WTC11 (cell line): Measurements from ENCODE around the gene POLR2L. TPM values are rescaled to one million over a fixed set of nuclear protein-coding genes. Genes with fewer than 3 reads are reported as not detected.
A peak's percentile ranks its signal among the peaks of the same experiment; 100 is the strongest.

Experiments
- ATAC-seq: fragments of 200-7000 bp; cut with Tn5 transposase; 2 replicates; pipeline ENCODE4 v1.10.0; 2021; ENCODE audit warnings: mild to moderate bottlenecking, moderate library complexity
- CTCF ChIA-PET: fragments of 300-600 bp; sonication (Branson Sonifier 250); formaldehyde crosslinking; loops from one replicate; lab custom pipeline; 2021; ENCODE audit warnings: antibody characterized with exemption; lab: Charles Lee
- POLR2A ChIA-PET: fragments of 350-600 bp; sonication (Branson Sonifier 250); formaldehyde crosslinking; loops from one replicate; lab custom pipeline; 2021; ENCODE audit warnings: antibody characterized with exemption; lab: Charles Lee
- DNase-seq: peaks from one replicate; pipeline ENCODE4 v3.0.0; 2021; ENCODE audit warnings: low spot score
- H3K27ac Mint-ChIP-seq: 2 replicates; pipeline ENCODE4 v1.8.0; 2021; ENCODE audit warnings: mixed read lengths
- H3K27me3 Mint-ChIP-seq: 2 replicates; pipeline ENCODE4 v1.8.0; 2021; ENCODE audit warnings: low read depth, mild to moderate bottlenecking, moderate library complexity, mixed read lengths
- H3K36me3 Mint-ChIP-seq: 2 replicates; pipeline ENCODE4 v1.8.0; 2021; ENCODE audit warnings: mixed read lengths
- H3K4me1 Mint-ChIP-seq: 2 replicates; pipeline ENCODE4 v1.8.0; 2022; ENCODE audit warnings: mixed read lengths
- H3K4me3 Mint-ChIP-seq: 2 replicates; pipeline ENCODE4 v1.8.0; 2021; ENCODE audit warnings: mild to moderate bottlenecking, moderate library complexity, mixed read lengths
- H3K9me3 Mint-ChIP-seq: 2 replicates; pipeline ENCODE4 v1.8.0; 2021; ENCODE audit warnings: mixed read lengths
- ATF1 ChIP-seq: sonication (generic); formaldehyde crosslinking; IDR thresholded peaks from 2 replicates; pipeline ENCODE4 v1.8.1; 2023; ENCODE audit warnings: mild to moderate bottlenecking, moderate library complexity, missing genetic modification reagents
- ATF3 ChIP-seq: sonication (generic); formaldehyde crosslinking; conservative IDR thresholded peaks from 2 replicates; pipeline ENCODE4 v1.8.1; 2022; ENCODE audit warnings: mild to moderate bottlenecking, missing genetic modification reagents
- ESRRA ChIP-seq: sonication (generic); formaldehyde crosslinking; IDR thresholded peaks from 2 replicates; pipeline ENCODE4 v1.8.1; 2022; ENCODE audit warnings: mild to moderate bottlenecking, missing genetic modification reagents, borderline replicate concordance
- ETV6 ChIP-seq: sonication (generic); formaldehyde crosslinking; IDR thresholded peaks from 2 replicates; pipeline ENCODE4 v1.8.1; 2022; ENCODE audit warnings: mild to moderate bottlenecking, missing genetic modification reagents
- FOXP1 ChIP-seq: sonication (generic); formaldehyde crosslinking; IDR thresholded peaks from 2 replicates; pipeline ENCODE4 v1.8.0; 2022; ENCODE audit warnings: missing genetic modification reagents, mild to moderate bottlenecking, moderate library complexity, borderline replicate concordance
- USF1 ChIP-seq: sonication (generic); formaldehyde crosslinking; IDR thresholded peaks from 2 replicates; pipeline ENCODE4 v1.8.0; 2022; ENCODE audit warnings: mild to moderate bottlenecking, missing genetic modification reagents
- ZNF219 ChIP-seq: sonication (generic); formaldehyde crosslinking; IDR thresholded peaks from 2 replicates; pipeline ENCODE4 v1.8.0; 2023; ENCODE audit warnings: missing genetic modification reagents, mild to moderate bottlenecking, borderline replicate concordance
- ZNF425 ChIP-seq: fragments of 250-450 bp; sonication (Bioruptor Pico); conservative IDR thresholded peaks from 2 replicates; pipeline ENCODE4 v1.9.0; 2021; ENCODE audit warnings: mild to moderate bottlenecking
- total RNA-seq: library from RNA; stranded (reverse); gene quantifications from 3 replicates; pipeline ENCODE4 v1.2.3, GENCODE V29; 2021
- TF ChIP-seq, protein P1 (sequence below): fragments of 250-450 bp; sonication (Bioruptor Pico); IDR thresholded peaks from 2 replicates; pipeline ENCODE4 v1.9.0; 2021; ENCODE audit warnings: mild to moderate bottlenecking
- TF ChIP-seq, protein P2 (sequence below): sonication (generic); formaldehyde crosslinking; IDR thresholded peaks from 2 replicates; pipeline ENCODE4 v1.8.0; 2023; ENCODE audit warnings: missing genetic modification reagents
- TF ChIP-seq, protein P3 (sequence below): sonication (generic); formaldehyde crosslinking; IDR thresholded peaks from 2 replicates; pipeline ENCODE4 v1.8.1; 2023; ENCODE audit warnings: mild to moderate bottlenecking, missing genetic modification reagents, moderate library complexity
- TF ChIP-seq, protein P4 (sequence below): sonication (generic); formaldehyde crosslinking; IDR thresholded peaks from 2 replicates; pipeline ENCODE4 v1.8.0; 2022; ENCODE audit warnings: mild to moderate bottlenecking, missing genetic modification reagents

The POLR2L gene
- total RNA-seq, 1 experiment from 2014 or later: 152 TPM

GRCh38 chr11:791658-792534, 50.4 kb downstream of the POLR2L start:
- no peak for TF ChIP-seq ETV6 (CRISPR knock-in tag)
- TF ChIP-seq, protein P1, sequence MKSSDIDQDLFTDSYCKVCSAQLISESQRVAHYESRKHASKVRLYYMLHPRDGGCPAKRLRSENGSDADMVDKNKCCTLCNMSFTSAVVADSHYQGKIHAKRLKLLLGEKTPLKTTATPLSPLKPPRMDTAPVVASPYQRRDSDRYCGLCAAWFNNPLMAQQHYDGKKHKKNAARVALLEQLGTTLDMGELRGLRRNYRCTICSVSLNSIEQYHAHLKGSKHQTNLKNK (CRISPR knock-in tag): no peak
- TF ChIP-seq ZNF219: no peak
- no peak for TF ChIP-seq ATF1
- TF ChIP-seq ATF3 (CRISPR knock-in tag): no peak
- no peak for TF ChIP-seq FOXP1 (CRISPR knock-in tag)
- no peak for TF ChIP-seq ZNF425 (CRISPR knock-in tag)
- TF ChIP-seq, protein P2, sequence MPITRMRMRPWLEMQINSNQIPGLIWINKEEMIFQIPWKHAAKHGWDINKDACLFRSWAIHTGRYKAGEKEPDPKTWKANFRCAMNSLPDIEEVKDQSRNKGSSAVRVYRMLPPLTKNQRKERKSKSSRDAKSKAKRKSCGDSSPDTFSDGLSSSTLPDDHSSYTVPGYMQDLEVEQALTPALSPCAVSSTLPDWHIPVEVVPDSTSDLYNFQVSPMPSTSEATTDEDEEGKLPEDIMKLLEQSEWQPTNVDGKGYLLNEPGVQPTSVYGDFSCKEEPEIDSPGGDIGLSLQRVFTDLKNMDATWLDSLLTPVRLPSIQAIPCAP (CRISPR knock-in tag): no peak
- TF ChIP-seq ESRRA (CRISPR knock-in tag): no peak
- Mint-ChIP-seq H3K9me3 (no peaks in the 10 kb centered on the region), H3K27me3 (no peaks in the 10 kb centered on the region), H3K4me1 (peaks cover 20% of the 10 kb centered on the region), H3K27ac (no peak overlapping the region), H3K36me3 (no peaks in the 10 kb centered on the region), H3K4me3 (no peak overlapping the region)
- CTCF ChIA-PET: interaction anchor here (2.5 kb wide), 1 partner anchor 56 kb away, joined by 8 read pairs; no protein-coding TSS in a partner anchor
- ATAC-seq (no peak), DNase-seq (no peak)
- POLR2A ChIA-PET: interaction anchor here (1.6 kb wide), 1 partner anchor 9 kb away, joined by 5 read pairs; no protein-coding TSS in a partner anchor

DNA sequence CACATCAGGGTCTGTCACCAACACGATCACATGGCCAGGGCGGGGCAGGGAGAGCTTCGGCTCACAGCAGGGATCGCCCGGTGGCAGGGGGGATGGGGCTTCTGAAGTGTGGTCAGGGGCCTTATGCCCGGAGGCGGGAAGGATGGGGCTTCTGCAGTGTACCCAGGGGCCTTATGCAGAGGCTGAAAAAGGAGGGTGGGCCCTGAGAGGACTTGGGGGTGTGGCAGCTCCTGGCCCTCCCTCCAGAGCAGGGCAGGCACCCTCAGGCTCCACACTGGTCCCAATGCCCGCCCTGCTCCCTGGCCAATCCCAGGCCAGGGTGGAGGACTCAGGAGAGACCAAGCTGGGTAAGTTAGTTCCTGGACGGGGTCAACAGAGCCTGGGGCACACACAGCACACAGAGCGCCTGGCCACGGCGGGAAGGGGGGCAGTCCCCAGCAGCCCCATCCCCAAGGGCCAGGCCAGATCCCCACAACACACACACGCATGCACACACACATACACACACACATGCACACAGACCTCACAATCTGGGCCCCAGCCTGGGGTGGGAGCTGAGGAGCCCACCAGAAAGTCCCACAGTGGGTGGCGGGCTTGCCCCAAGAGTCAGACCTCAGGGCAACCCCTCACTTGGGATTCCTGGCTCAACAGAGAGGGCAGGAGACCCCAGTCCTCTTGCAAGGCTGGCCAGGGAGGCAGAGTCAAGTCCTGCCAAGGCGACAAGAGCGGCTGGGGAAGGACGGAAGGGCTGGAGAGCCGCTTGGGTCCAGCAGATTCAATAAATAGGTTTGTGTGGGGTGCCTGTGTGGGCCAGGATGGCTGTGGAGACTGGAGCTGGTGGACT, 51.4 kb downstream of the POLR2L start:
- Mint-ChIP-seq H3K36me3 (no peaks in the 10 kb centered on the region), H3K4me3 (no peak overlapping the region; the same call in 1 of the 2 replicates)
- CTCF ChIA-PET: interaction anchor here (0.6 to 2.5 kb wide), 12 partner anchors 12 to 215 kb away, joined by 3 to 9 read pairs (median 4); partner anchors contain the start of genes IRF7, PHRF1 and PNPLA2

More for the DNA sequence above, 51.4 kb downstream of the POLR2L start:
- ATAC-seq (peak; percentile 82), DNase-seq (peak; percentile 73)
- Mint-ChIP-seq H3K9me3 (no peaks in the 10 kb centered on the region), H3K4me1 (peaks cover 10% of the 10 kb centered on the region; the same call in 1 of the 2 replicates), H3K27me3 (no peaks in the 10 kb centered on the region), H3K27ac (0 out of 2 replicates have a peak overlapping the region, but pooled peaks have one; percentile 67)
- TF ChIP-seq, protein P3, sequence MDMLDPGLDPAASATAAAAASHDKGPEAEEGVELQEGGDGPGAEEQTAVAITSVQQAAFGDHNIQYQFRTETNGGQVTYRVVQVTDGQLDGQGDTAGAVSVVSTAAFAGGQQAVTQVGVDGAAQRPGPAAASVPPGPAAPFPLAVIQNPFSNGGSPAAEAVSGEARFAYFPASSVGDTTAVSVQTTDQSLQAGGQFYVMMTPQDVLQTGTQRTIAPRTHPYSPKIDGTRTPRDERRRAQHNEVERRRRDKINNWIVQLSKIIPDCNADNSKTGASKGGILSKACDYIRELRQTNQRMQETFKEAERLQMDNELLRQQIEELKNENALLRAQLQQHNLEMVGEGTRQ: peak; percentile 61
- TF ChIP-seq USF1 (CRISPR knock-in tag) (peak; percentile 38; the same call in 1 of the 2 replicates), ATF1 (no peak)
- TF ChIP-seq, protein P4, sequence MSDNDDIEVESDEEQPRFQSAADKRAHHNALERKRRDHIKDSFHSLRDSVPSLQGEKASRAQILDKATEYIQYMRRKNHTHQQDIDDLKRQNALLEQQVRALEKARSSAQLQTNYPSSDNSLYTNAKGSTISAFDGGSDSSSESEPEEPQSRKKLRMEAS (CRISPR knock-in tag): 0 out of 2 replicates have a peak, but pooled peaks have one; percentile 25
- POLR2A ChIA-PET: interaction anchor here (0.5 to 1.4 kb wide), 7 partner anchors 10 to 64 kb away, joined by 3 to 10 read pairs (median 3); partner anchors contain the start of genes RPLP2 and TSPAN4
